ENCODE data around the gene RAPGEF4.
"Not testable (repeated sequence)": the region's sequence is repeated elsewhere in the genome, so short reads cannot be mapped to it uniquely, and the experiment has no call there.

RAPGEF4 gene

GRCh38 chr2:173001664-173002604 is 266.3 kb downstream of the RAPGEF4 start:
- DNase-seq (ENCODE audit: low read depth) = no peak

GRCh38 chr2:173002751-173003541 is 267.3 kb downstream of the RAPGEF4 start:
- DNase-seq (ENCODE audit: low read depth) = no peak

DNA sequence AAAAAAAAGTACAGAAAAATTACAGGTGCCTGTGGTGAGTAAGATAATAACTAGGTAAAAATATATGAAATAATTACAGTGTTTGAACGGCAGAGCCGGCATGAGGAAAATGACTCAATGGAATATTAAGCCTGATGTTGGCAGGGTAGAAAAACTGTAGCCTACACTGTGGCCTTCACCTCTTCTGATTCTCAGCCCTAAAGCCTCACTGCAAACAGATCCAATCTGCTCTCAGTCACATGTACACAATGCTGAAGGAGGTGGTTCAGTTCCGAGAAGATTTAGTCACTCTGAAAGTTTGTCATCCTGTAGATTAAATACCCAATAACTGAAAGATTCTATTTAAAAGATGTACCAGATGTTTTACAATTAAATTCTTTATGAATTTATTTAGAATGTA is 273.1 kb downstream of the RAPGEF4 start:
- no peak for DNase-seq (ENCODE audit: low read depth)

DNA sequence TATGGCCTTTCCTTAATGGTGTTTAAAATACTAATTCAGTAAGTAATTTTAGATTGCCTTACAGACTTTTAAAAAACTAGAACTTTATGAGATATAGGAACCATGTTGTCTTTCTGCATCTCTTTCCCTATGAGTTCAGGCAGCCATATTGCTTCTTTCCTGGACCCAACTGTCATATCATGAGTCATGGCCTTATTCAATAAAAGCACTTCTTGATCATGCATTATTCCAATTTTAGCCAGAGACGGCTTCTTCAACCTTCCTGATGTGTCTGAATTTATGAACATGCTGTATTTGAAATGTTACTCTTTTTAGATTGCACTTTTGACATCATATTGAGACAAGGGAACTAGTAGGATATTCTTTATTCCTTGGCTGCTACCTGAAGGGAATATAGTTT is 274.6 kb downstream of the RAPGEF4 start:
- no peak for DNase-seq (ENCODE audit: low read depth)

- no peak for DNase-seq (ENCODE audit: low read depth)
Observed at GRCh38 chr2:173016451-173016850, 280.8 kb downstream of the RAPGEF4 start.

DNA sequence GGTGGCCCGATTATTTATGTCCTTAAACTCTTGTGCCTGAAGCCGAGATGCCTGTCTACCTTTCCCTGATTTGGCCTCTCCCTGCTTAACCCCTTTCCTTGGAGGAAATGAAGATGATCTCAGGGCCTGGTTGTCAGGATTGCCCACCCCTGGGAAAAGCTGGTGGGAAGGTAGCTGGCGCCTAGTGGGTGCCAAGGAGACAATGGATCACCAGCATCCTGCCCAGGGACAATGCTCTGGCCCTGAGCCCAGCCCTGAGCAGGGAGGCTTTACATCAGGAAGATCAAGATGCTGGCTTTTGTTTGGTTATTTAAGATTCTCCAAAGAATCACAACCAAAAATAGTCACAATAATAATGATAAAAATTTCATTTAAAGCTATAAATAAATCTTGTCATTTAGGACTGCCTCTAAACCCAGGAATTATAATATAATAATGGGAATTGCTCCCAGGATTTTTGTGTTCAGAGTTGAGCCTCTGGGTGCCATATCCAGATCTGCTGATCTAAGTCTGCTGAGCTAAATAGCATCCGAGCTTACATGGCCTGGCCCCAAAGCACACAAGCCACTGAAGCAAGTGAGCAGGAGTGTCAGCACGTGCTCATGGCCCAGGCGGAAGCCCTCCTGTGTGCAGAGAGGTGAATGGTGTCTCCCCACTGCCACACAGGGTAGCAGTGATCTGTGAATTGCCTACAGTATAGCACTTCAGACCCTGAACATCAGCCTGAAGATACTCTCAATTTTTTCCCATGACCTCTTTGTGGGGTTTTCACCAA is 282.2 kb downstream of the RAPGEF4 start:
- no peak for DNase-seq (ENCODE audit: low read depth)

DNA sequence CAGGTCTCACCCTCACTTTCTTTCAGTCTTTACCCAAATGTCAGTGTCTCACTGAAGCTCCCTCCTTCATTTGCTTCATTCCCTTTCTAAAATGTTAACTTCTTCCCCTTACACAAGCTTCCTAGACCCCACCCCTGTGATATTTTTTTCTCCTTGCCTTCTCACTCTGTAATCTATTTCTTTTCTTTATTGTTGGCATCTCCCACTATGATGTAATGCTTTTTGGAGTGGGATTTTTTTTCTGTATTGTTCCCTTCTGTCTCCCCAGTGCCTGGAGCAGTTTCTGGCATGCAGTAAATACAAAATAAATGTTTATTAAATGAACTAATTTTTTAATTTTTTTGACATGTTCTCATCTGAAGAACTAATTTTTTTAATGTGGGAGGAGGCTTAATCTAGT is 284.1 kb downstream of the RAPGEF4 start:
- DNase-seq (ENCODE audit: low read depth) = no peak

DNA sequence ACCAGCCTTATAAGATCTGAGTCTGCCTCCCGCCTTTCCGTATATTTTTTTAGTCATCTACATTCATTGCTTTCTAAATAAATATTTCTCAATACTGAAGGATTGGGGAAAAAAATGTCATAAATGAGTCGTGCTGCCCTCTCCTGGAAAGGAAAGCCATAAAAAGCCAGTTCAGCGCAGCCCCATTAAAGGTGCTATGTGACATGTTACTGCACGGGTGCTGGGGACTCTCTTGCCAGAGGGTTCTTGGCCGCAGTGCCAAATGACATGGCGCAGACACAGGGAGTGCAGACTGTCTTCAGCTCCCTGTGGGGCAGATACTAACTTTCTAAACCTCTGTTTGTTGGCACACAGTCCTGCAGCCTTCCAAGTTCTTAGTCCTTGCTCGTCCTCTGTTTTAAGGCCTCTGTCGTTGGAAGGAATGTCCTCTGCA is 286.3 kb downstream of the RAPGEF4 start:
- DNase-seq (ENCODE audit: low read depth) = no peak

GRCh38 chr2:173023718-173024117 is 288.1 kb downstream of the RAPGEF4 start:
- no peak for DNase-seq (ENCODE audit: low read depth)

- DNase-seq (ENCODE audit: low read depth) = no peak
Observed at GRCh38 chr2:173026479-173026878, 290.8 kb downstream of the RAPGEF4 start.

DNA sequence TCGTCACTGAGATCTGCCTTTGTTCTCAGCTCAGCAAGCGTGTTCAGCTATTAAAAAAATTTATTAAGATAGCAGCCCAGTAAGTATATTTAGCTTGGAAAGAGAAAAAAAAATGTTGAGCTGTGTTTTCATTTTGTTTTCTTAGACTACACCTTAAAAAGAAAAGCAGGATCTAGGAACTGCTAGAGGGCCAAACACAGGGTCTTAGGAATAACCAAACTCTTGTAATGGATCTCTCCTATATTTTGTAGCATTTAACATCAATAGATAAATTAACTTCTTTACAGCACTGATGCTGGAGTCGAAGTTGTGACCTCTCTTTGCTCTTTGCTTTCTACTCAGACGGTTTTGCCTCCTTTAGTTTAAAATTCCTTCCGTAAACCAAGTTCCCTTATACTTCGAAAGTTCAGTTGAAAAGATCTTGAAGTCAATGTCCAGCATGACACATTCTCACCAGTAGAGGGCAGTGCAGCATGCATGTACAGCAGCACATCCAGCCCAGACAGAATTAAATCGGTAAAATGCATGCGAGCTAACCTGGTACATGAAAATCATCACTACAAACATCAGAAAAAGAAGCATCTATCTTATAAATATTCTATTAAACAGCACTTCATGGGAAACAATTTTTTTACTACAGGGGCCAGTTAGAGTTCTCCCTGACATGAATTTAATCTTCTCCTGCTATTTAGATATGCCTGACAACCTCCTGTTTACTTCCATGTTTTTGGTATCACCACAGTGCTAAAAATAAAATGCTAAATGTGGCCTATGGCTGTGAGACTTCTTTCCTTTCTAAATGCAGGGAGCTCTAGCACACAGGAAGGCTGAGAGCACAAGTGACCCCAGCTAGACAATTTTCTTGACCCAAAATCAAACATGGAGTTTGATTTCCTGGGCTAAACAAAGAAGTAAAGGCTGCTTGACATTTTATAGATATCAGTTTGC is 291.8 kb downstream of the RAPGEF4 start:
- DNase-seq (ENCODE audit: low read depth) = peak; percentile 53

DNA sequence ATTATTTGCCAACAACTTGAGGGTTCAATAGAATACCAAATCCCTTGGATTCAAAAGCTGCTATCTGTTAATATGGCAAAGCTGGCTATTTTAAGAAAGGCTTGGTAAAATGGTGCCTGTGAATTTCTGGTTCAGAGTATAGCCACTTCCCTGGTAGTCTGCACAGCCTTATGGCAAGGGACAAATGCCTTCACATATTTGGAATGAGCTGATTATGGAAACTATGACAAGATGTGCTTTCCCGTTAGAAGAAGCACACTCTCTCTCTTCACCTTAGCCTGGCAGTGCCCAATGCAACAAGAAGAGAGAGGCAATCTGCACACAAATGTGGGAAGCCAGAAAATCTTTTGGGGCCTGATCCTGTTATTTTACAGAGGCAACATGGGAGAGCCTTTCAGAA is 292.5 kb downstream of the RAPGEF4 start:
- DNase-seq (ENCODE audit: low read depth) = no peak

GRCh38 chr2:173028671-173029070 is 293.0 kb downstream of the RAPGEF4 start:
- DNase-seq (ENCODE audit: low read depth) = no peak

GRCh38 chr2:173030561-173031490 is 295.2 kb downstream of the RAPGEF4 start:
- DNase-seq (ENCODE audit: low read depth) = no peak

GRCh38 chr2:173032032-173032431 is 296.4 kb downstream of the RAPGEF4 start:
- no peak for DNase-seq (ENCODE audit: low read depth)

GRCh38 chr2:173033084-173033483 is 297.4 kb downstream of the RAPGEF4 start:
- no peak for DNase-seq (ENCODE audit: low read depth)

DNA sequence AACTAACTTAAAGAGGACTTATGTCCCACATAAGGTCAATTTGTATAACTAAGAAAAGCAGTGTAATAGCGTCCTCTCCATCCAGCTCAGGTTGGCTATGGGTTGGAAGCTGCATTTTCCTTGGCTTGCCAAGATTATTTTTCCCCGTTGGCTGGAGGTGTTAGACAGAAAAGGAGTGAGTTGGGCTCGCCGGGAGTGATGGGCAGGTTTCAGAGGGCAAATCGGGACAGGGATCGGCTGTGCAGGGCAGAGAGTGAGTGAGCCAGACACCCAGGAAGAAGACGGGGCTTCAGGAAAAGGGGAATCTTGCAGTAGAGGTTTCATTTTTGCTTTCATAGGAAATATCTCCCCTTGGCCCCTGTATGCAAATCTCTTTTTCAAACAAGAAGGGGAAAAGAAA is 298.5 kb downstream of the RAPGEF4 start:
- DNase-seq (ENCODE audit: low read depth) = no peak

- no peak for DNase-seq (ENCODE audit: low read depth)
Observed at GRCh38 chr2:173037245-173038120, 301.8 kb downstream of the RAPGEF4 start.

- DNase-seq (ENCODE audit: low read depth) = not testable (repeated sequence)
Observed at GRCh38 chr2:173038257-173038656, 302.6 kb downstream of the RAPGEF4 start.
